T-helper 17 cell (primary cell): ENCODE data around the gene SEMA7A. TPM values are rescaled to one million over a fixed set of nuclear protein-coding genes. Genes with fewer than 3 reads are reported as not detected.

Experiments
- ATAC-seq: fragments of 150-1000 bp; cut with Tn5 transposase; 2 replicates; pipeline ENCODE4 v1.10.0; 2021; ENCODE audit warnings: mild to moderate bottlenecking, moderate library complexity
- DNase-seq, 3 donors: peaks; one replicate each; pipeline versions ENCODE4 v3.0.0 to v3.0.0-alpha.2; 2020 to 2021
- H3K9me3 ChIP-seq: one replicate; pipeline ENCODE4 v1.7.0; 2013; ENCODE audit warnings: low read length, mild to moderate bottlenecking; ENCODE audit not compliant: control insufficient read depth, poor library complexity, severe bottlenecking
- H3K27ac Mint-ChIP-seq: one replicate; pipeline ENCODE4 v1.8.0; 2022; ENCODE audit warnings: mild to moderate bottlenecking, moderate library complexity, mixed read lengths
- H3K27me3 Mint-ChIP-seq: one replicate; pipeline ENCODE4 v1.8.0; 2022; ENCODE audit warnings: mixed read lengths
- H3K36me3 Mint-ChIP-seq: one replicate; pipeline ENCODE4 v1.8.0; 2022; ENCODE audit warnings: low read depth, mixed read lengths
- H3K4me1 Mint-ChIP-seq: one replicate; pipeline ENCODE4 v1.8.0; 2022; ENCODE audit warnings: mild to moderate bottlenecking, mixed read lengths
- H3K4me3 Mint-ChIP-seq: one replicate; pipeline ENCODE4 v1.8.0; 2022; ENCODE audit warnings: mild to moderate bottlenecking, moderate library complexity, mixed read lengths
- total RNA-seq, 4 donors: library from RNA in 2 of 4; stranded (reverse) in 2 of 4; gene quantifications; one replicate each; pipeline ENCODE4 v1.2.3 and lab custom pipeline; 2022 to 2026

The SEMA7A gene
- total RNA-seq, 2 donors from 2014 or later, result 2.2 to 3.6 TPM

GRCh38 chr15:74431116-74431515, 2.6 kb downstream of the SEMA7A start:
- H3K9me3 ChIP-seq, result no peaks in the 10 kb centered on the region
- no peak overlapping the region for H3K27ac Mint-ChIP-seq
- no peak for DNase-seq
- no peak for ATAC-seq
- no peaks in the 10 kb centered on the region for H3K27me3 Mint-ChIP-seq
- H3K36me3 Mint-ChIP-seq, result no peaks in the 10 kb centered on the region
- peaks cover 16% of the 10 kb centered on the region for H3K4me1 Mint-ChIP-seq
- peak overlapping the region; percentile 65 for H3K4me3 Mint-ChIP-seq

GRCh38 chr15:74430510-74430951, 3.2 kb downstream of the SEMA7A start:
- H3K4me1 Mint-ChIP-seq, result peaks cover 18% of the 10 kb centered on the region

GRCh38 chr15:74429781-74430400, 3.9 kb downstream of the SEMA7A start:
- DNase-seq (no peak), ATAC-seq (no peak)
- no peaks in the 10 kb centered on the region for H3K9me3 ChIP-seq
- H3K27ac Mint-ChIP-seq, result peak overlapping the region; percentile 67
- H3K4me3 Mint-ChIP-seq, result peak overlapping the region; percentile 63
- H3K4me1 Mint-ChIP-seq, result peaks cover 19% of the 10 kb centered on the region
- no peaks in the 10 kb centered on the region for H3K36me3 Mint-ChIP-seq
- H3K27me3 Mint-ChIP-seq, result no peaks in the 10 kb centered on the region

More at GRCh38 chr15:74430510-74430951, 3.2 kb downstream of the SEMA7A start:
- H3K36me3 Mint-ChIP-seq, result no peaks in the 10 kb centered on the region
- ATAC-seq, result no peak
- no peak for DNase-seq
- H3K27ac Mint-ChIP-seq, result no peak overlapping the region
- no peaks in the 10 kb centered on the region for H3K27me3 Mint-ChIP-seq
- H3K4me3 Mint-ChIP-seq, result no peak overlapping the region
- no peaks in the 10 kb centered on the region for H3K9me3 ChIP-seq

- Mint-ChIP-seq H3K4me3 (peak overlapping the region; percentile 63), H3K27ac (peak overlapping the region; percentile 67), H3K27me3 (no peaks in the 10 kb centered on the region), H3K4me1 (peaks cover 17% of the 10 kb centered on the region), H3K36me3 (no peaks in the 10 kb centered on the region)
- DNase-seq (no peak), ATAC-seq (no peak)
- H3K9me3 ChIP-seq, result no peaks in the 10 kb centered on the region
Observed at GRCh38 chr15:74428970-74429780, 4.6 kb downstream of the SEMA7A start.

GRCh38 chr15:74428442-74428787, 5.3 kb downstream of the SEMA7A start:
- Mint-ChIP-seq H3K27ac (no peak overlapping the region), H3K27me3 (no peaks in the 10 kb centered on the region), H3K4me1 (peaks cover 15% of the 10 kb centered on the region), H3K4me3 (peak overlapping the region; percentile 50), H3K36me3 (no peaks in the 10 kb centered on the region)
- no peak for DNase-seq
- H3K9me3 ChIP-seq, result no peaks in the 10 kb centered on the region
- no peak for ATAC-seq

- Mint-ChIP-seq H3K4me1 (peaks cover 15% of the 10 kb centered on the region), H3K27me3 (no peaks in the 10 kb centered on the region), H3K36me3 (no peaks in the 10 kb centered on the region), H3K27ac (no peak overlapping the region), H3K4me3 (no peak overlapping the region)
- ATAC-seq (no peak), DNase-seq (no peak)
- H3K9me3 ChIP-seq, result no peaks in the 10 kb centered on the region
Observed at GRCh38 chr15:74427607-74428441, 5.9 kb downstream of the SEMA7A start.

- no peaks in the 10 kb centered on the region for H3K27me3 Mint-ChIP-seq
- no peaks in the 10 kb centered on the region for H3K36me3 Mint-ChIP-seq
- H3K4me1 Mint-ChIP-seq, result peaks cover 11% of the 10 kb centered on the region
- no peak overlapping the region for H3K27ac Mint-ChIP-seq
- no peak overlapping the region for H3K4me3 Mint-ChIP-seq
- no peak for DNase-seq
- H3K9me3 ChIP-seq, result no peaks in the 10 kb centered on the region
- no peak for ATAC-seq
Observed at GRCh38 chr15:74426404-74427281, 7.1 kb downstream of the SEMA7A start.

GRCh38 chr15:74425630-74426029, 8.1 kb downstream of the SEMA7A start:
- no peak for ATAC-seq
- Mint-ChIP-seq H3K4me3 (no peak overlapping the region), H3K27ac (no peak overlapping the region), H3K27me3 (no peaks in the 10 kb centered on the region), H3K36me3 (no peaks in the 10 kb centered on the region), H3K4me1 (peaks cover 11% of the 10 kb centered on the region)
- H3K9me3 ChIP-seq, result no peaks in the 10 kb centered on the region
- DNase-seq, result no peak

- Mint-ChIP-seq H3K4me3 (no peak overlapping the region), H3K36me3 (no peaks in the 10 kb centered on the region), H3K4me1 (peaks cover 11% of the 10 kb centered on the region), H3K27me3 (no peaks in the 10 kb centered on the region), H3K27ac (peak overlapping the region; percentile 2)
- no peak for DNase-seq
- ATAC-seq, result no peak
- no peaks in the 10 kb centered on the region for H3K9me3 ChIP-seq
Observed at GRCh38 chr15:74424901-74425528, 8.7 kb downstream of the SEMA7A start.

GRCh38 chr15:74423431-74424257, 10.1 kb downstream of the SEMA7A start:
- no peaks in the 10 kb centered on the region for H3K9me3 ChIP-seq
- Mint-ChIP-seq H3K4me3 (no peak overlapping the region), H3K27ac (no peak overlapping the region), H3K27me3 (no peaks in the 10 kb centered on the region), H3K4me1 (peaks cover 10% of the 10 kb centered on the region), H3K36me3 (no peaks in the 10 kb centered on the region)
- no peak for DNase-seq
- no peak for ATAC-seq

GRCh38 chr15:74422652-74423430, 10.9 kb downstream of the SEMA7A start:
- H3K9me3 ChIP-seq, result no peaks in the 10 kb centered on the region
- Mint-ChIP-seq H3K27ac (no peak overlapping the region), H3K4me3 (no peak overlapping the region), H3K4me1 (peaks cover 10% of the 10 kb centered on the region), H3K27me3 (no peaks in the 10 kb centered on the region), H3K36me3 (no peaks in the 10 kb centered on the region)
- ATAC-seq, result no peak
- no peak for DNase-seq
